Astrocyte of the cerebellum (primary cell): Measurements from ENCODE around the gene LAMC3.

Source experiments
- DNase-seq: peaks from one replicate; pipeline ENCODE4 v3.0.0-alpha.2; 2011; ENCODE audit warnings: low read depth
- H3K4me3 ChIP-seq: 2 replicates; pipeline ENCODE4 v1.5.1; 2011; ENCODE audit warnings: mild to moderate bottlenecking, low read depth, low read length, moderate library complexity
- CTCF ChIP-seq: IDR thresholded peaks from 2 replicates; pipeline ENCODE4 v1.5.1; 2012; ENCODE audit warnings: low read length, low read depth, moderate library complexity, mild to moderate bottlenecking; ENCODE audit errors: missing control alignments
- in situ Hi-C: cut with HindIII; loops from 2 replicates; pipeline ENCODE4 v1.10.0; 2017; ENCODE audit warnings: low sequenced_read_pairs

LAMC3 gene

GRCh38 chr9:131091352-131091992 lies 82.5 kb downstream of the LAMC3 start:
- no peak for DNase-seq
- H3K4me3 ChIP-seq, result no peak overlapping the region
- no peak for TF ChIP-seq CTCF
- in situ Hi-C loops, result no loop called here

GRCh38 chr9:131092030-131092429 lies 83.1 kb downstream of the LAMC3 start:
- no peak for TF ChIP-seq CTCF
- H3K4me3 ChIP-seq, result no peak overlapping the region
- in situ Hi-C loops, result no loop called here
- DNase-seq, result no peak

GRCh38 chr9:131092548-131093440 lies 83.8 kb downstream of the LAMC3 start:
- no peak for TF ChIP-seq CTCF
- in situ Hi-C loops, result no loop called here
- H3K4me3 ChIP-seq, result no peak overlapping the region
- DNase-seq, result no peak

- in situ Hi-C loops, result no loop called here
- no peak for DNase-seq
- TF ChIP-seq CTCF, result no peak
- H3K4me3 ChIP-seq, result no peak overlapping the region
These were observed 85.0 kb downstream of the LAMC3 start for GRCh38 chr9:131094015-131094414.

- in situ Hi-C loops, result no loop called here
- TF ChIP-seq CTCF, result no peak
- no peak for DNase-seq
- H3K4me3 ChIP-seq, result no peak overlapping the region
These were observed 85.6 kb downstream of the LAMC3 start for GRCh38 chr9:131094622-131095021.

GRCh38 chr9:131095666-131096268 lies 86.8 kb downstream of the LAMC3 start:
- TF ChIP-seq CTCF, result peak; percentile 18
- in situ Hi-C loops, result no loop called here
- H3K4me3 ChIP-seq, result peak overlapping the region; percentile 43
- DNase-seq, result no peak
